IMR-90 (cell line): ENCODE measurements around the gene SORBS1.

Experiments used
- BHLHE40 ChIP-seq: fragments of 150-350 bp; IDR thresholded peaks from 2 replicates; pipeline ENCODE4 v1.6.1; 2016; ENCODE audit warnings: mild to moderate bottlenecking, low read depth, low read length
- CEBPB ChIP-seq: IDR thresholded peaks from 2 replicates; pipeline ENCODE4 v1.6.1; 2012; ENCODE audit warnings: low read depth, low read length, improper control_type of control experiment
- FOS ChIP-seq: fragments of 150-350 bp; IDR thresholded peaks from 2 replicates; pipeline ENCODE4 v1.6.1; 2016; ENCODE audit warnings: low read depth, low read length
- MAFK ChIP-seq: IDR thresholded peaks from 2 replicates; pipeline ENCODE4 v1.6.1; 2012; ENCODE audit warnings: low read depth, low read length, improper control_type of control experiment
- MXI1 ChIP-seq: IDR thresholded peaks from 2 replicates; pipeline ENCODE4 v1.6.1; 2012; ENCODE audit warnings: low read depth, mild to moderate bottlenecking, low read length, moderate library complexity, borderline replicate concordance
- POLR2A ChIP-seq: IDR thresholded peaks from 2 replicates; pipeline ENCODE4 v1.6.1; 2012; ENCODE audit warnings: mild to moderate bottlenecking, low read depth, low read length
- RAD21 ChIP-seq: IDR thresholded peaks from 2 replicates; pipeline ENCODE4 v1.6.1; 2012; ENCODE audit warnings: low read length, improper control_type of control experiment
- RCOR1 ChIP-seq: IDR thresholded peaks from 2 replicates; pipeline ENCODE4 v1.6.1; 2012; ENCODE audit warnings: mild to moderate bottlenecking, low read length, improper control_type of control experiment; ENCODE audit not compliant: insufficient replicate concordance
- RFX5 ChIP-seq: IDR thresholded peaks from 2 replicates; pipeline ENCODE4 v1.8.0; 2012; ENCODE audit warnings: low read depth, mild to moderate bottlenecking, low read length, moderate library complexity
- SMC3 ChIP-seq: fragments of 150-350 bp; IDR thresholded peaks from 2 replicates; pipeline ENCODE4 v1.6.1; 2016; ENCODE audit warnings: low read depth, mild to moderate bottlenecking, antibody characterized with exemption, low read length, moderate library complexity
- TF ChIP-seq, protein P1 (sequence below): conservative IDR thresholded peaks from 2 replicates; pipeline ENCODE4 v1.5.1; 2012; ENCODE audit warnings: mild to moderate bottlenecking, low read depth, low read length, improper control_type of control experiment
- TF ChIP-seq, protein P2 (sequence below): fragments of 150-350 bp; IDR thresholded peaks from 2 replicates; pipeline ENCODE4 v1.6.1; 2017; ENCODE audit warnings: mild to moderate bottlenecking, antibody characterized with exemption, low read length, low read depth

DNA sequence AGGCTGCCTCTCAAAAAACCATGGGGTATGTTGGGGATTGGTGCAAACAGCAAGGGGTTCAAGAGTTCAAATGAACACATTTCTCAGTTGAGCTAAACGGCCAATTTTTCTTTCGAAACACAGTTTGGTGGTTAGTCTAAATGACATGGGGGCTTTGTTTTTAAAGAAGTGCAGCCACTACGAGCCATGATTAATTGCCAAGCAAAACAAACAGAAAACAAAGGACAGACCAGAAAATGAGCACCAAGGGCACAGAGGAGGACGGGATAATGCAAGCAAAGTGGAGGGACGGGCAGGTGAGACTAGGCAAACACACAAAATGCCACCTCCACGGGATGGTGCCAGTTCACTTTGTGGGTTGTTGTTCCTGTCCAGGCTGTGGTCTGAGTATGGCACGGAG is 205.9 kb downstream of the SORBS1 start:
- no peak for TF ChIP-seq RAD21
- TF ChIP-seq, protein P1, sequence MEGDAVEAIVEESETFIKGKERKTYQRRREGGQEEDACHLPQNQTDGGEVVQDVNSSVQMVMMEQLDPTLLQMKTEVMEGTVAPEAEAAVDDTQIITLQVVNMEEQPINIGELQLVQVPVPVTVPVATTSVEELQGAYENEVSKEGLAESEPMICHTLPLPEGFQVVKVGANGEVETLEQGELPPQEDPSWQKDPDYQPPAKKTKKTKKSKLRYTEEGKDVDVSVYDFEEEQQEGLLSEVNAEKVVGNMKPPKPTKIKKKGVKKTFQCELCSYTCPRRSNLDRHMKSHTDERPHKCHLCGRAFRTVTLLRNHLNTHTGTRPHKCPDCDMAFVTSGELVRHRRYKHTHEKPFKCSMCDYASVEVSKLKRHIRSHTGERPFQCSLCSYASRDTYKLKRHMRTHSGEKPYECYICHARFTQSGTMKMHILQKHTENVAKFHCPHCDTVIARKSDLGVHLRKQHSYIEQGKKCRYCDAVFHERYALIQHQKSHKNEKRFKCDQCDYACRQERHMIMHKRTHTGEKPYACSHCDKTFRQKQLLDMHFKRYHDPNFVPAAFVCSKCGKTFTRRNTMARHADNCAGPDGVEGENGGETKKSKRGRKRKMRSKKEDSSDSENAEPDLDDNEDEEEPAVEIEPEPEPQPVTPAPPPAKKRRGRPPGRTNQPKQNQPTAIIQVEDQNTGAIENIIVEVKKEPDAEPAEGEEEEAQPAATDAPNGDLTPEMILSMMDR, result no peak
- TF ChIP-seq POLR2A, result no peak
- TF ChIP-seq CEBPB, result no peak
- no peak for TF ChIP-seq FOS
- no peak for TF ChIP-seq BHLHE40
- TF ChIP-seq MXI1, result no peak
- TF ChIP-seq SMC3, result no peak
- no peak for TF ChIP-seq RFX5
- TF ChIP-seq, protein P2, sequence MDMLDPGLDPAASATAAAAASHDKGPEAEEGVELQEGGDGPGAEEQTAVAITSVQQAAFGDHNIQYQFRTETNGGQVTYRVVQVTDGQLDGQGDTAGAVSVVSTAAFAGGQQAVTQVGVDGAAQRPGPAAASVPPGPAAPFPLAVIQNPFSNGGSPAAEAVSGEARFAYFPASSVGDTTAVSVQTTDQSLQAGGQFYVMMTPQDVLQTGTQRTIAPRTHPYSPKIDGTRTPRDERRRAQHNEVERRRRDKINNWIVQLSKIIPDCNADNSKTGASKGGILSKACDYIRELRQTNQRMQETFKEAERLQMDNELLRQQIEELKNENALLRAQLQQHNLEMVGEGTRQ, result no peak
- TF ChIP-seq RCOR1, result no peak
- TF ChIP-seq MAFK, result no peak
